IgD-negative memory B cell (primary cell): ENCODE measurements around the gene SAMD4B. TPM values are rescaled to one million over a fixed set of nuclear protein-coding genes. Genes with fewer than 3 reads are reported as not detected.
"Not testable (repeated sequence)": the region's sequence is repeated elsewhere in the genome, so short reads cannot be mapped to it uniquely, and the experiment has no call there.

ENCODE experiments used
- H3K27ac Mint-ChIP-seq, 3 donors: one replicate each; pipeline ENCODE4 v1.8.0; 2020 to 2022; ENCODE audit warnings: mild to moderate bottlenecking in 3 of 3, mixed read lengths in 3 of 3, moderate library complexity in 1 of 3
- H3K27me3 Mint-ChIP-seq: one replicate; pipeline ENCODE4 v1.8.0; 2021; ENCODE audit warnings: mixed read lengths
- H3K36me3 Mint-ChIP-seq: one replicate; pipeline ENCODE4 v1.8.0; 2020; ENCODE audit warnings: mild to moderate bottlenecking, mixed read lengths
- H3K4me1 Mint-ChIP-seq, 3 donors: one replicate each; pipeline ENCODE4 v1.8.0; 2020 to 2022; ENCODE audit warnings: mixed read lengths in 3 of 3, mild to moderate bottlenecking in 1 of 3
- H3K4me3 Mint-ChIP-seq, 4 donors: one replicate each; pipeline ENCODE4 v1.8.0; 2020 to 2022; ENCODE audit warnings: mild to moderate bottlenecking in 4 of 4, mixed read lengths in 4 of 4, moderate library complexity in 3 of 4
- H3K9me3 Mint-ChIP-seq, 3 donors: one replicate each; pipeline ENCODE4 v1.8.0; 2020 to 2021; ENCODE audit warnings: mixed read lengths in 3 of 3, mild to moderate bottlenecking in 1 of 3
- polyA plus RNA-seq: library from polyadenylated mRNA; unstranded; fragments of 300-500 nt; fragmentation: Illumina TruSeq; gene quantifications from one replicate; pipeline ENCODE4 v1.2.3, GENCODE V29; 2021

SAMD4B gene
- polyA plus RNA-seq, 1 donor from 2014 or later = 22.2 TPM

DNA sequence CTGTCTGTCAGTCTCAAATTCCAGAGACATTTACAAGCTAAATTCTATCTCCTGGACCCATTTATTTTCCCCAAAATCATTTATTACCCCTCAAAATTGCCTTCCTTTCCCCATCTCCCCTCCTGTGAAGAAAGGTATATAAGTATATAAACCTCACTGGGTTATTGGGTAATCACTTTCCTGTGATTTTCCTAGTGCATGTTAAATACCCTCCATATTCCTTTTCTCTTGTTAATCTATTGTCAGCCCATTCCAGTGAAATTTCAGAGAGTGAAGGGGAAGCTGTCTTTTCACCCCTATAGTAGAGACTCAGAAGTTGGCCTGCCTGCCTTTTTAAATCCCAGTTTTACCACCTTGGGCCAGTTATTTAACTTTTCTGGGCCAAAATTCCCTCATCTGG lies 36.1 kb upstream of the SAMD4B start:
- H3K36me3 Mint-ChIP-seq = peaks cover 7% of the 10 kb centered on the region
- no peaks in the 10 kb centered on the region for H3K27me3 Mint-ChIP-seq
- H3K27ac Mint-ChIP-seq = no peak overlapping the region
- H3K4me1 Mint-ChIP-seq = peaks cover 0 to 3% (median 1%) of the 10 kb centered on the region in 3 donors
- H3K9me3 Mint-ChIP-seq = no peaks in the 10 kb centered on the region
- no peak overlapping the region for H3K4me3 Mint-ChIP-seq

GRCh38 chr19:39307046-39307821 lies 35.0 kb upstream of the SAMD4B start:
- no peak overlapping the region for H3K4me3 Mint-ChIP-seq
- no peaks in the 10 kb centered on the region for H3K27me3 Mint-ChIP-seq
- no peak overlapping the region for H3K27ac Mint-ChIP-seq
- peaks cover 0 to 3% (median 1%) of the 10 kb centered on the region in 3 donors for H3K4me1 Mint-ChIP-seq
- H3K9me3 Mint-ChIP-seq = no peaks in the 10 kb centered on the region
- peaks cover 8% of the 10 kb centered on the region for H3K36me3 Mint-ChIP-seq

DNA sequence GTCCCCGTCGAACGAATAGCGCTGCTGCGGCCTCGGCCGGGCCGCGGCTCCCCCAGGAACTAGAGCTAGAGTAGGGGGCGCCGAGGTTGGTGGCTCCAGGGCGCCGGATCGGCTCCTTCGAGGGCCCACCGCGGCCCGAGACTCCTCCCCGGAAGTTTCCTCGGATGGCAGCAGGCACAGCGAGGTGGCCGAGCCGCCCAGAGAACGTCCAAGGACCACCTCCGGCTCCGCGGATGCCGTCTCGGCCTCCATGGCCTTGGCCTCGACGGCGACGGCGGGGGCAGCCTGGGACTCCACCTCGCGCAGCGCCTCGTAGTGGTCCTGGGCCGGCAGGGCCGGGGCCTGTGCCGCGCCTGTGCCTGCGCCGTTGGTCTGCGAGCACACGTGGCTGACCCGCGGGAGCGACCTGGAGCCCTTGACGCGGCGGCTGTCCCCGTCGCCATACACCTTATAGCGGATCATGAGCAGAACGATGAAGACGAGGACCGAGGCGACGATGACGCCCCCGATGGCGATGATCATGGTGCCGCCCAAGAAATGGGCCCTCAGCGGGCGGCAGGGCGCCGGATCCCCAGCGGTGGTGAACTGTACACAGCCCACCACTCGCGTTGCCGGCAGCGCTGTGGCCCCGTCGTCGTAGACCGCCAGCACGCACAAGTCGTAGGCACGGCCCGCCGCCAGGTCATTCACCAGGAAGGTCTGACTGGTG lies 34.2 kb upstream of the SAMD4B start:
- peaks cover 9% of the 10 kb centered on the region for H3K36me3 Mint-ChIP-seq
- peaks cover 0 to 3% (median 1%) of the 10 kb centered on the region in 3 donors for H3K4me1 Mint-ChIP-seq
- no peaks in the 10 kb centered on the region for H3K27me3 Mint-ChIP-seq
- H3K9me3 Mint-ChIP-seq = no peaks in the 10 kb centered on the region
- no peak overlapping the region for H3K4me3 Mint-ChIP-seq
- H3K27ac Mint-ChIP-seq = no peak overlapping the region

DNA sequence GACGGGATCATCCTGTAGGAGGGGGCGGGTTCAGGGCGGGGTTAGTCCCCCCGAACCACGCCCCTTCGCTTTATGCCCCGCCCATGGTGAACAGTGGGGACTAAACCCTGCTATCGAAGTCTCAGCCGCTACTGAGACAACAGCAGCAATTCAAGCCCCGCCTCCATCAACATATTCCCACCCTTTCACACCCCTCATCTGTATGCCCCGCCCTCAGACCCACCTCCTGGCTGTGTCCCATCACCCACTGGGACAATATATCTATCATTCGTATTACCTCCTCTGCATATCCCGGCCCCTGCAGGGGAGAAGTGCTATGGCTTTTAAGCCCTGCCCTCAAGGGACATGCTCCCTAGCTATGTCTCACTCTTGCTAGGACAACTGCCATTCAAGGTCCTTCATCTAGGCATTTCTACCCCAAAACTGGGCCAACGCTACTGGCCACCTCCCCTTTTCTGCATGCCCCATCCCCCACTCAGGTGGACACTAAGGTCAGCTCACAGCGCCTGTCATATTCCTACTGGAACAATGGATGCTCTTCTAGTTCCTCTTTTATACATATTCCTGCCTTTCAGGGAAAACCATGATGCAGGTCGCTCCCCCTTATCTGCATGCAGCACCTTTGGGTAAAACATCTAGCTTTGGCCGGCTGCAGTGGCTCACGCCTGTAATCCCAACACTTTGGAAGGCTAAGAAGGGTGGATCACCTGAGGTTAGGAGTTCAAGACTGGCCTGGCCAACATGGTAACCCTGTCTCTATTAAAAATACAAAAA lies 33.5 kb upstream of the SAMD4B start:
- H3K9me3 Mint-ChIP-seq = no peaks in the 10 kb centered on the region
- H3K36me3 Mint-ChIP-seq = peaks cover 11% of the 10 kb centered on the region
- H3K27me3 Mint-ChIP-seq = no peaks in the 10 kb centered on the region
- no peak overlapping the region for H3K27ac Mint-ChIP-seq
- H3K4me3 Mint-ChIP-seq = no peak overlapping the region
- peaks cover 0 to 3% (median 3%) of the 10 kb centered on the region in 3 donors for H3K4me1 Mint-ChIP-seq

DNA sequence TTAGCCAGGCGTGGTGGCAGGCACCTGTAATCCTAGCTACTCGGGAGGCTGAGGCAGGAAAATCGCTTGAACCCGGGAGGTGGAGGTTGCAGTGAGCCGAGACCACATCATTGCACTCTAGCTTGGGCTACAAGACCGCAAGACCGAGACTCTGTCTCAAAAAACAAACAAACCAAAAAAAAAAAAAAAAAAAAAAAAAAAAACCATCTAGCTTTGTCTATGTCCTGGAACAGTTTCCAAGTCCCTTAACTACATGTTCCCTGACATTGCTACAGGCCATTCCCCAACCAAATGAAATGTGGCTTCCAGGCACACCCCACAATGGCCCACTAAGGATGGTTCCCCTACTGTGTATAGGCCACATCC lies 32.9 kb upstream of the SAMD4B start:
- not testable (repeated sequence) for H3K27ac Mint-ChIP-seq, H3K27me3 Mint-ChIP-seq, H3K9me3 Mint-ChIP-seq, H3K4me3 Mint-ChIP-seq, H3K4me1 Mint-ChIP-seq
- peaks cover 11% of the 10 kb centered on the region for H3K36me3 Mint-ChIP-seq

DNA sequence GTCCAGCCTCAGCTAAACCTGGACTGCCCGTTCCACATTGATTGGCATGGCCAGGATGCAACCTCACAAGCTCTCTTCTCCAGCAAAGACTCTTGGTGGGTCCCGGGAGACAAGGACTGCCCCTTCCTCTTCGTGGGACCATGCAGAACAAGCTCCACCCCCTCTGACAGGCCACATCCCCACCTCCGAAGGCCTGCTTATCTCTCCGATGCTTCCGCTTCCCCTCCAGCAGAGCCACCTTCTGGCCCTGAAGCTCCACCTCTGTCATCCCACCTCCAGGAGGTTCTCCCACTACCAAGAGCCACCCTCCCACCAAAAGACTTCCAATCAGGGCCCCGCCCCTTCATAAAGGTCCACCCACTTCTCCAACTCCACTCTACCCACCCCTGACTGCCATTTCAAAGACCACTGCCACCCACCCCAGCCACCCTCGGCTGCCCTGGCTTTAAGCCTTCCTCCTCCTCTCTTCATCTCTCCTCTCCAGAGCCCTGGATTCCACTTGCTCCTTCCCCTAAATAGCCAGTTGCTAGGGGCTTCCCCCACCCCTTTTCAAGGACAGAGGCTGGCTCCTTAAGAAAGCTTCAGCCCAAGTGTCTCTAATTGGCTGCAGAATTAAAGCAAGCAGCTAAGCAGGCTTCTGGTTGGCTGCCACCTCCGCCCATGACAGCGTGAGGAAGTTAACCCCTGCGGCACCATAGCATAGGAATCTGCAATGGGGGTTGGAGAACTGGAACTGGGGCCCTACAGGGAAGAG lies 31.5 kb upstream of the SAMD4B start:
- Mint-ChIP-seq H3K4me3 (no peak overlapping the region), H3K9me3 (no peaks in the 10 kb centered on the region), H3K27me3 (no peaks in the 10 kb centered on the region), H3K4me1 (peaks cover 0 to 3% (median 0%) of the 10 kb centered on the region in 3 donors), H3K36me3 (peaks cover 11% of the 10 kb centered on the region), H3K27ac (no peak overlapping the region)

- peaks cover 0 to 3% (median 2%) of the 10 kb centered on the region in 3 donors for H3K4me1 Mint-ChIP-seq
- H3K4me3 Mint-ChIP-seq = no peak overlapping the region
- H3K27me3 Mint-ChIP-seq = no peaks in the 10 kb centered on the region
- no peaks in the 10 kb centered on the region for H3K9me3 Mint-ChIP-seq
- H3K27ac Mint-ChIP-seq = no peak overlapping the region
- peaks cover 10% of the 10 kb centered on the region for H3K36me3 Mint-ChIP-seq
Observed at GRCh38 chr19:39314016-39314728, 28.0 kb upstream of the SAMD4B start.

GRCh38 chr19:39315933-39316332 lies 26.3 kb upstream of the SAMD4B start:
- H3K9me3 Mint-ChIP-seq = no peaks in the 10 kb centered on the region
- H3K27me3 Mint-ChIP-seq = peaks cover 5% of the 10 kb centered on the region
- peaks cover 7% of the 10 kb centered on the region for H3K36me3 Mint-ChIP-seq
- no peak overlapping the region for H3K27ac Mint-ChIP-seq
- H3K4me1 Mint-ChIP-seq = peaks cover 0 to 6% (median 4%) of the 10 kb centered on the region in 3 donors
- no peak overlapping the region for H3K4me3 Mint-ChIP-seq

DNA sequence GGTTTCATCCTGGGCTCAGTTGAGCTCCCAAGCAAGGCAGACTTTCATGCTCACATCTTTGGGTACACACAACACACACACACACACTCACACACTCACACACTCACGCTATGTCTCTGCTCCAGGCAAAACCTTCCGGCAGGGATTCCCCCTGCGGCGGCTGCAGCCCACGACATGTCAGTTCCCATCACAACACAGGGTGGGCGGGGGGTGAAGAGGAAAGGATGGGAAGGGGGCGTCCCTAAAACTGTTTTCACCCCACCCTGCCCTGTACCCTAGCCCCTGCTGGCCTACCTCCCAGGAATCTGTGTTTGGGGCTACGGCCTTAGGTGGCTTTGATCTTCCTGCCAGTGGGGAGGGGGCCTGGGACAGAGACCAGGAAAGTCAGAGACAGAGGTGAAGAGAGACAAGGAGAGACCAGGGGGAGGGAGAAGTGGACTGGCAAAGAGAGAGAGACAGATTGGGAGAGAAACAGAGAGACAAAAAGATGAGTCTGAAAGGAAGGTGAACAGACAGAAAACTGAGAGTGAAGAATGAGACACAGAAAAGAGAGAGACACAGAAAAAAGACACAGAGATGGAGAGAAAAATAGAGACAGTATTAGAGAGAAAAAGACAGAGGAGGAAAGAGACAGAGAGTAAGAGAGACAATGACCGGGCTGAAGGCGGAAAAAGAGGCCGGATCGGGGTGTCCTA lies 25.4 kb upstream of the SAMD4B start:
- Mint-ChIP-seq H3K27ac (no peak overlapping the region), H3K4me3 (peak overlapping the region in 1 of 4 donors; percentile 4), H3K36me3 (peaks cover 5% of the 10 kb centered on the region), H3K9me3 (no peaks in the 10 kb centered on the region), H3K4me1 (peaks cover 0 to 13% (median 10%) of the 10 kb centered on the region in 3 donors), H3K27me3 (peaks cover 8% of the 10 kb centered on the region)

GRCh38 chr19:39317476-39317875 lies 24.7 kb upstream of the SAMD4B start:
- peaks cover 8% of the 10 kb centered on the region for H3K27me3 Mint-ChIP-seq
- H3K4me1 Mint-ChIP-seq = peaks cover 0 to 13% (median 10%) of the 10 kb centered on the region in 3 donors
- H3K4me3 Mint-ChIP-seq = no peak overlapping the region
- peaks cover 5% of the 10 kb centered on the region for H3K36me3 Mint-ChIP-seq
- no peaks in the 10 kb centered on the region for H3K9me3 Mint-ChIP-seq
- no peak overlapping the region for H3K27ac Mint-ChIP-seq

DNA sequence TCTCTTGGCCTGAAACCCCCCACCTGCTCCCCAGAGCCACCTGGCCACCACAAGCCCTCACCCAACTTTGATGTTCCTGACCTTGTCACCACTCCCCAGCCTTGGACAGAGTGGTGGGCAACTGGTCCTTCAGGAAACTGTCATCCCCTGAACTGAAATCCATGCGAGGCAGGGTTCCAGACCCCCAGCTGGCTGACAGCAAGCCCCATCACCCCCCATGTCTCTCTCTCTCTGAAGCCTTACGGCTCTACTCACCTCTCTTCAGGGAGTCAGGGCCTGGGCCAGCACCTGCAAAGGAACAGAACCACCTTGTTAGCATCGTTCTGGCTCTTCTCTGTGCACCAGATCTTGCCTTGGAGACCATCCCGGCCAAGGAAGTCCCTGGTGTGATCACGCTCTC lies 24.1 kb upstream of the SAMD4B start:
- Mint-ChIP-seq H3K27ac (no peak overlapping the region), H3K27me3 (peaks cover 10% of the 10 kb centered on the region), H3K4me3 (no peak overlapping the region)

DNA sequence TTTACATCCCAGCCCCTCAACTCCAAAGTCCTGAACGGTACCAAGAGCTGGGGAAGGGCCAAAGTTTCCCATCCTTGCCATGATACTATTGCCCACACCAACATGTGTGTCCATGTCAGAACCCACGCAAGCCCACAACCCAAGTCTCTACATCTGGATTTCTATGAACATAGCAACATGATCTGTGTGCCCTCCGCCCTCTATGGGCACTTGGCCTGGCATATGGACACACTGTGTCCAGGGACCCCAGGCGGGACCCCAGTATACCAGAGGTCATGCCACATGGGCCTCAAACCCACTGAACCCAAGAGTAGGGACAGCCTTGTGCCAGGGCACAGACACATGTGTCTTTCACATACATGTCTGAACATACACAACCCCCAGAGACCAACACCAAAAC lies 23.5 kb upstream of the SAMD4B start:
- Mint-ChIP-seq H3K4me3 (peak overlapping the region in 2 of 4 donors; percentile 39 to 72), H3K36me3 (peaks cover 2% of the 10 kb centered on the region), H3K4me1 (peaks cover 0 to 16% (median 9%) of the 10 kb centered on the region in 3 donors), H3K27me3 (peaks cover 10% of the 10 kb centered on the region), H3K27ac (peak overlapping the region in 1 of 3 donors; percentile 5), H3K9me3 (no peaks in the 10 kb centered on the region)

More for the DNA sequence above, 24.1 kb upstream of the SAMD4B start:
- Mint-ChIP-seq H3K4me1 (peaks cover 0 to 15% (median 10%) of the 10 kb centered on the region in 3 donors), H3K9me3 (no peaks in the 10 kb centered on the region), H3K36me3 (peaks cover 4% of the 10 kb centered on the region)

DNA sequence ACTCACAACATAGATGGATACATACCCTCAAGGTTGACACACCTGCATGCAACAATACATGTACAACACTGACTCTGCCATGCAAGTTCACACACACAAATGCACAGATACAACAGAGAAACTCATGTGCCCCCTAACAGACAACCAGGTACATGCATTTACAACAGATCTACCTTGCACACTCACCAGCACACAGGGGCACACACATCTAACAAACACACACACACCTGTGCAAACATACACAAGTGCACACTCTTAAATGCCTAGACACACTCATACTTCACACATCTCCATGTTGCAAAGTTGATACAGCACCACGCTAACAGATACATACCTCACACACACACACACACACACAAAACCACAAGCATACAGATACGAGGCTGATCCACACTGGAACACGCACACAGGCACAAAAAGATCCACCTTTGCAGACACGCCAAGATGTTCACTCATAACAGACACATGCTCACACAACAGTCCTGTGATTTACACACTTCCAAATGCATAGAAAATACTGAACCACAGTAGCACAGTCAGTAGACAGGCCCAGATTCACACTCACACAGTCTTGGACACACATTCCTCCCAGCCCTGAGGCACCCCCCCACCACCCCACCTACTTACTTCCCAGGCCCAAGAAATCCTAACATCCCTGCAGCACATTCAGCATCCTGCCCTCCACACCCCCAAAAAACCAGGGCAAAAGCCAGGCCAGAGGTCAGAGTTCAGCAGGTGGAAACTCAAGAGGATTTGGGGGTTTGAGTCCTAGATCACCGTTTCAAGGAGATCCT lies 22.9 kb upstream of the SAMD4B start:
- peak overlapping the region in 1 of 3 donors; percentile 5 for H3K27ac Mint-ChIP-seq
- peaks cover 4% of the 10 kb centered on the region for H3K36me3 Mint-ChIP-seq
- no peaks in the 10 kb centered on the region for H3K9me3 Mint-ChIP-seq
- peaks cover 0 to 16% (median 9%) of the 10 kb centered on the region in 3 donors for H3K4me1 Mint-ChIP-seq
- peak overlapping the region; percentile 39 to 73 (median 56) for H3K4me3 Mint-ChIP-seq
- H3K27me3 Mint-ChIP-seq = peaks cover 10% of the 10 kb centered on the region
